HG03439 (cell line): ENCODE results near the gene ITPRIPL1.
"Not testable (repeated sequence)": the region's sequence is repeated elsewhere in the genome, so short reads cannot be mapped to it uniquely, and the experiment has no call there.

Source experiments
- ATAC-seq: cut with Tn5 transposase; IDR thresholded peaks from one replicate; pipeline ENCODE4 v1.9.1; 2021; ENCODE audit warnings: mild to moderate bottlenecking, moderate library complexity; ENCODE audit not compliant: unreplicated experiment

Gene ITPRIPL1

GRCh38 chr2:96325041-96325883, at the start of gene ITPRIPL1:
Gene ITPRIPL1, plus strand, starts transcription at chr2:96325317. Its CDS starts 523 bp downstream, at chr2:96325840.
- ATAC-seq: no peak

DNA sequence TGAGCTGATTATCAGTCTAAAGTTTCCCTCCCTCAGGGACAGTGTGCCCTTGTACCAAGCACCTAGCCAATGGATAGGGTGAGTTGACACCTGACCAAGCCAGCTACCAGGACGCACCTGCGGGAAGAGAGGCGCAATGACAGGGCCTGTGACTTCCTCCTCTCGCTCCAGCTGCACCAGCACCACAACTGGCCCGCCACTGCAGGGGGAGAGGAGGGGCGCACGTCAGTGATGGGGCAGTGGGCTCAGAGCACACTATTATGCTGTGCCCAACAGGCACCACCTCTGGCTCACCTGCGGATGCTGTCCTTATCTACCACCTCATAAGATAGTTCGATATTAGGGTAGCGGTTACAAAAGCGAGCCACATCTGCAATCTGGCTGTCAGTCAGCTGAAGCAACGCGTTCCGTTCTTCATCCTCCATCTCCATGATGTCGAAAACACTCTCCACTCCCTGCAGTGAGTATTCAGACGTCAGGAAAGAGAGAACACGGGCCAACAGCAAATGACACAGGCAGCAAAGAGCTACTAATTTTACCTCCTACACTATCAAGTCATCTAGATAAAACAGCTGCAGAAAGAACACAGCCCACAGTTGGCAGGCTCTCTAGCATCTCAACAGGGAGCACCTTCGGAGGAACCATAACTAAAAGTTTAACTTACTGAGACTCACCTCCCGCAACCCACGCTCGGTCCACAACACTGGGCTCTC, 48.2 kb upstream of the ITPRIPL1 start:
- ATAC-seq: no peak

- ATAC-seq: no peak
Measured at GRCh38 chr2:96287273-96287856, 37.8 kb upstream of the ITPRIPL1 start.

DNA sequence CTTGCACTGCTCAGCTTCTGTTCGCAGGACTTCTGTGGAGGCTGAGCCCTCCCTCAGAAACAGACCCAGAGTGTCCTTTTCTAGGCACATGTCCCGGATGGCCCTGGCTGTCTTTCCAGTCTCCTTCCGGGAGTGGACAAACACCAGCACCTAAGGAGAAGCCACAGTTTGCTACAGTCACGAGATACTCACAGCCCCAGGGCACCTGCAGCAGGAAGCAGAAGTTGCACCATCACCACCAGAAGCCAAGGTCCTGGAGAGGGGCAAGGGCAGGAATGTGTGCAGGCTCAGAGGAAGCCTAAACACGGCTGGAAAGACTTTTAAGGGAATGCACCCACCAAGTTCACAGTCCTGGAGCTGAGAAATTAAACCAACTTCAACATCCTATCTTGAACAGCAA, 33.4 kb upstream of the ITPRIPL1 start:
- no peak for ATAC-seq

GRCh38 chr2:96294271-96294670, 30.8 kb upstream of the ITPRIPL1 start:
- not testable (repeated sequence) for ATAC-seq

DNA sequence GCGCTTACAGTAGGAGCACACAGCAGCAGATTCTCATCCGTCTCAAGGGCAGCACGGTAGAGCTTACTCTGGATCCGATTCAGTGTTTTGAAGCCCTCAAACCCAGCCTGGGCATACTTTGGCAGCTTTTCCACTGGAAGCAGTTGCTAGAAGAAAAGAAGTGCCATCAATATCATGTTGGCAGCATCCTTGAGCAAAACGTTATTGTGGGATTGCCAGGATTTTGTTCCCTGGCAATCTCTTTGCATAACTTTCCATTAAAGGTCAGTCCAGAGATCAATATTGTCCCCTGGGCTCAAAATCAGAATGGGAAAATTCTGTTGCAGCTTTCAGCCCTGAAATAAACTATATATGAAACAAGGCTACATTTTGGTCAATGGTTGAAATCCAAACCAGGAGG, 28.2 kb upstream of the ITPRIPL1 start:
- no peak for ATAC-seq

- ATAC-seq: no peak
Measured at GRCh38 chr2:96301865-96302264, 23.3 kb upstream of the ITPRIPL1 start.

DNA sequence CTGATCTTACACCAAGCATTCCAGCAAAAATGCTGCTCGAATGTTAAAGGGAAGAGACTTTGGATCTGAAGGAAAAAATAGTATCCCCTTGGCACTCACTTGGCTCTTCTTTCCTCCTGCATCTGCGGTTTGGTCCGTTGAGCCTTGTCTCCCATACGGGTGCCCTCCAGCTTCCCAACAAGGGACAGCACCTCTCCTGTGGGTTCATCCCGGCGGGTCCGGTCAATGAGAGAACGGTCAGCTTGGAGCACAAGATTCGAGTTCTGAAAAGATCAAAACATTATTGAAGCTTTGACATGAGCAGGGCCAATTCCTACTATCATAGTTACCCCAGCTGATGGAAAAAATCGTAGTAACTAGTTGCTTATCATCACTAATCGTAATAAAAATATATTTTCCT, 20.5 kb upstream of the ITPRIPL1 start:
- no peak for ATAC-seq

DNA sequence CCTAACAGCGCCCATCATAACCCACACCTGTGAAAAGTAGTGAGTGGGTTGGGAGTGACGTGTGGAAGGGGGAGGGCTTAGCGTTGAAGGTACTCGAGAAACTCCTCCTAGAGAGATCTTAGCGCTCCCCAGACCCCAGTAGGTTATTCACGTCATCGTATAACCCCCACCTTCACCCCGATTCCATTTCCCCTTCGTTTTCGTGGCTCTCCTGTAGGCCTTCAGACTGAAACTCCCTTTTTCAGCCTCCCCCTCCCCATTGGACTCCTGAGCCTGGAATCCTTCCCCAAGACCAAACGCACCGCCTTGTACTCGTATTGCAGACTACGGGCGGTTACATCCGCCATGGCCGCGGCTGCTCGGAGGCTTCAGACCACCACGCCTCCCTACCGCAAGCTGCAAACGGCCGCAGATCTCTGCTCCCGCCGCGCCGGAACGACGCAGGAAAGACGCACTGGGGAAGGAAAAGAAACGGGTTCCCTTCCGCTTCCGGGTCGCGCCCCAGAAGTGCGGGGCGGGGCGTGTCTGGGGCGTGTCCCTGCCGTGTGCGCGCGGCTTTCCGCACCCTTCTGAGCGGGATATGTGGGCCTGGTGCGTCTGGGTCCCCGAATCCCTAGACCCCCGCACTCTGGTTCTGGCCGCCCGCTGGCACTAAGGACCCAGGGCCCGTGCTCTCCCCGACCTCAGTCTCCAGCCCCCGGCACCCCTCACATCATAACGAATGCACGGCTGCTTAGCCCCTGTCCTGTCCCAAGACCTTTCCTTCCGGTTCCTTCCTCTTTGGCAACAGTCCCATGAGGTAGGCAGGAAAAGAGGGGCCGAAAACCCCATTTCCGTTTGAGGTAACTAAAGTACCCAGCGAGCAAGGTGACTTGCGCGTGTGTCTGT, 19.8 kb upstream of the ITPRIPL1 start, which contains the start of gene SNRNP200:
Gene SNRNP200, minus strand, starts transcription at position 456 of the 888 bp plus-strand sequence. Its CDS starts 109 bp downstream, at position 347.
- peak; percentile 80 for ATAC-seq

DNA sequence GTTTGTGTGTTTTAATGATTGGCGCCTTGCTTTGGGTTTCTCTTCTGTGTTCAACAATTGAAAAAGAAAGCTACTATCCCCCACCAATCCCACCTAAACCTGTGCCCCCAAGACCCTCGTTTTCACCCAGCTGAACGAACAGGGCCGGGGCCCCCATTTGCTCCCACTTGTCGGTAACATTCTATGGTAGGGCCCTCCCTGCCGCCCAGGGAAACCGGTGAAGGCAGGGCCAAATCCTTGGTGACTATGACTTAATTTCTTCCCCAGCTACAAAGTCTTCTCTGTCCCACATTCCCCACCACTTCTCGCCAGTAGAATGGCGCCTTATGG, 19.2 kb upstream of the ITPRIPL1 start:
- no peak for ATAC-seq

- no peak for ATAC-seq
Measured at GRCh38 chr2:96306370-96306769, 18.7 kb upstream of the ITPRIPL1 start.

DNA sequence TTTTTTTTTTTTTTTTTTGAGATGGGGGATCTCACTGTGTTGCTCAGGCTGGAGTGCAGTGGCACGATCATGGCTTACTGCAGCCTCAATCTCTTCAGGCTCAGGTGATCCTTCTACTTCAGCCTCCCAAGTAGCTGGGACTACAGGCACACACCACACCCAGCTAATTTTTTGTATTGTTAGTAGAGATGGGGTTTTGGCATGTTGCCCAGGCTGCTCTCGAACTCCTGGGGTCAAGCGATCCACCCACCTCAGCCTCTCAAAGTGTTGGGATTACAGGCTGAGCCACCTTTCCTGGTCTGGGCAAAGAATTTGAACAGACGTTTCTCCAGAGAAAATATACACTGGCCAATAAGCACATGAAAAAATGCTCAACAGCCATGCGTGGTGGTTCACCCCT, 16.9 kb upstream of the ITPRIPL1 start:
- ATAC-seq: no peak

DNA sequence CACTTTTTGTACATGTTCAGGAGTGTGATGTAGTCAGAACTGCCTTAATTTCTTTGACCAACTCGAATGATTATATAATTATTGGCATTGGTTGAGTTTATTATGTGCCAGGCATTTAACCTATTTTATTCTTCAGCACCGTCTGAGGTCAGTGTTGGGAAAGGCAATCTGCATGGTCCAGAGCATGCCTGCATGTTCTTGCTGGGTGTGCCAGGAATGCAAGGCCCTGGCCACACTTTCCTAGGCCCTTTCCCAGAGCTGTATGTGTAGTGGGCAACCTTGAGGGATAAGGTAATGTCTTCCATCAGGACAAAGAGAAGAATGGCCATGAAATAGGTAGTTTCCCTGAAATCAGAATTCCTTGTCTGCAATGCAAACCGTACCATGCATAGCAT, 10.1 kb upstream of the ITPRIPL1 start:
- ATAC-seq: no peak

DNA sequence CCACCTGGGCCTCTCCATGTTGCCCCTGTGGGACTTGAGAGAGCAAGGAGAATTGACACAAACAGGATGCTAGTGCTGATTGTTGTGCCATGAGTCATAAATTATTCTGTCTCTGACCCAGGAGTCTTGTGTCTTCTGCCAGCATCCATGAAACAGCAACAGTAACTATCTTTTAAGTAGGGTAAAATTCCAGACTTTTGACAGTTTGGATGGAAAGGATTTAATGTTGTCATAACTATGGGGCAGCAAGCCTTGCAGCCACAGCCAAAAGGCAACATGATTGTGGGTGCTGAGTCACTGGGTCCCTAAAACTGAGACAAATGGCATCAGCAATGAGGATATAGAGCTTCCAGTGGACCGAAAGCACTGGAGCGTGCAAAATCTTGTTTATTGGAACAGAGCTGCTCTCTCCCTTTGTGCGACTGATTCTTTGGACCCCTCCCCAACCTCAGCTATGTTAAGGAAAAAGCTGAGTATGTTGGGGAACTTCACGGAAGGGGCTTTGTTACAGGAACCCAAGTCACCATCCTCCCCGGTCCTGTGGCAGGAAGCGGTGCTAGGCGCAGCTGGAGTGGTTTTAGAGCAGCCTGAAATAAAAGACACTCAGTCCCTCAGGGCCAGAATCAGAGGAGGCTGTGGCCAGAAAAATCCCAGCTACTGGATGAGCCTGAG, 9.6 kb upstream of the ITPRIPL1 start:
- ATAC-seq: no peak

DNA sequence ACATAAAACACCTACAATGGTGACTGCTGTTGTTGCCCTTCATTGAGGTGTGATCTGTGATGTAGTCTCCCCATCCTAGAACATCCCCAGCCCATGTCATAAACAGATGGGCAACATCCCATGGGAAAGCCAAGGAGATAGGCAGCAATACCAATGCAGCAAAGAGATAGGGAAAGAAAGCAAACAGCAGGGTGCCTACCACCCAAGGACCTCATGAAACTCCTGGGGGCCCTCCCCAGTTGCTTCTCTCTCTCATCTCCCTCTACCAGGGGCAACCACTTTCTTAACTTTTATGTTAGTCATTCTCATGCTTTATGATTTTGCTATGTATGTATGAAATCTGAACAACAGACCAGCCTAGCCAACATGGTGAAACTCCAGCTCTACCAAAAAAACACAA, 8.1 kb upstream of the ITPRIPL1 start:
- ATAC-seq: no peak

DNA sequence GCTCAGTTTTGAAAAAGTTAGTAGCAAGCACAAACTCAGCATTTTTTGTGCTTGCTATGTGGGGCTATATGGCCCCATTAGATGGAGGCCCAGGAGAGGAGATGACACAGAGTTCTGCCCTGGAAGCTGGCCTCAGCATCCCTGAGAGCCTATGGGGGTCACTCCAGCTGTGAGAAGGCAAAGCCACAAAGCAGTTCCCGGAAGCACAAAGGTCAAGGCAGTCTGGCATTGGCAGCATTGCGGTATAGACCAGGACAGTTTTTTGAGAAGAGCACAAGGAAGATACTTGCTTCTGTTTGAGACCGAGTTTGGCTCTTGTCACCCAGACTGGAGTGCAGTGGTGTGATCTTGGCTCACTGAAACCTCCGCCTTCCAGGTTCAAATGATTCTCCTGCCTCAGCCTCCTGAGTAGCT, 7.5 kb upstream of the ITPRIPL1 start:
- ATAC-seq: no peak

GRCh38 chr2:96318723-96319122, 6.4 kb upstream of the ITPRIPL1 start:
- no peak for ATAC-seq

- no peak for ATAC-seq
Measured at GRCh38 chr2:96319396-96319795, 5.7 kb upstream of the ITPRIPL1 start.

DNA sequence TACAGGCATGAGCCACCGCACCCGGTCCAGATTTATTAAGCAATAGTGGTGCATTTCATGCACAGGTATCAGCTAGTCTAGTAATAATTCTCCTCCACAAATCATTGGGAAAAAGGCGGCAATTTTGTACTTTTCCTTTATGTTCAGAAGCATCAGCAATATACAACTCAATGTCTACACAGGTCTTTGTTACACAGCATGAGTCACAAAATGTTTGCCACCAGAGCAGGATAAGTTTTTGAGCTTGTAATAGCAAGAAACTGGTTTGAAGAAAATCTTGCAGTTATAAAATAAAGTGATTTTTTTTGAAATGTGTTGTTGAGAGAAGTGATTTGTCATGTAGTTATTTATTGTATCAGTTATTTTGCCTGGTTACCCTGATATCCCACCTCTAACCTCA, 4.8 kb upstream of the ITPRIPL1 start:
- no peak for ATAC-seq
